Fibroblast of skin of right quadriceps (primary cell): ENCODE data around the gene DENND1A.

Source experiments
- DNase-seq: peaks from one replicate; pipeline ENCODE4 v3.0.0-alpha.2; 2013

DENND1A gene

GRCh38 chr9:123551734-123552133 is 378.2 kb downstream of the DENND1A start:
- no peak for DNase-seq

GRCh38 chr9:123550797-123551196 is 379.1 kb downstream of the DENND1A start:
- no peak for DNase-seq

- DNase-seq, result no peak
These were observed 379.9 kb downstream of the DENND1A start for GRCh38 chr9:123550012-123550411.

- no peak for DNase-seq
These were observed 381.0 kb downstream of the DENND1A start for GRCh38 chr9:123548741-123549545.

- DNase-seq, result peak; percentile 39
These were observed 385.7 kb downstream of the DENND1A start for GRCh38 chr9:123544007-123544827.

- no peak for DNase-seq
These were observed 386.4 kb downstream of the DENND1A start for GRCh38 chr9:123543492-123543891.

GRCh38 chr9:123542435-123543225 is 387.3 kb downstream of the DENND1A start:
- no peak for DNase-seq

- DNase-seq, result no peak
These were observed 388.5 kb downstream of the DENND1A start for GRCh38 chr9:123541411-123541810.

GRCh38 chr9:123540457-123540856 is 389.5 kb downstream of the DENND1A start:
- DNase-seq, result no peak

- DNase-seq, result no peak
These were observed 392.1 kb downstream of the DENND1A start for GRCh38 chr9:123537809-123538208.

GRCh38 chr9:123536455-123536868 is 393.5 kb downstream of the DENND1A start:
- no peak for DNase-seq

- DNase-seq, result no peak
These were observed 395.6 kb downstream of the DENND1A start for GRCh38 chr9:123534336-123534735.

GRCh38 chr9:123530244-123530643 is 399.7 kb downstream of the DENND1A start:
- no peak for DNase-seq

- no peak for DNase-seq
These were observed 401.4 kb downstream of the DENND1A start for GRCh38 chr9:123528501-123528900.

GRCh38 chr9:123527981-123528380 is 401.9 kb downstream of the DENND1A start:
- DNase-seq, result no peak

- DNase-seq, result no peak
These were observed 404.0 kb downstream of the DENND1A start for GRCh38 chr9:123525957-123526356.

GRCh38 chr9:123525424-123525823 is 404.5 kb downstream of the DENND1A start:
- no peak for DNase-seq

- DNase-seq, result no peak
These were observed 405.1 kb downstream of the DENND1A start for GRCh38 chr9:123524866-123525265.

- DNase-seq, result no peak
These were observed 406.1 kb downstream of the DENND1A start for GRCh38 chr9:123523845-123524244.

GRCh38 chr9:123523001-123523400 is 406.9 kb downstream of the DENND1A start:
- peak; percentile 88 for DNase-seq

GRCh38 chr9:123522251-123522650 is 407.7 kb downstream of the DENND1A start:
- no peak for DNase-seq

GRCh38 chr9:123518338-123518737 is 411.6 kb downstream of the DENND1A start:
- no peak for DNase-seq

- DNase-seq, result no peak
These were observed 412.4 kb downstream of the DENND1A start for GRCh38 chr9:123517512-123517911.
